H1 (cell line): ENCODE results near the gene DENND4B. TPM values are rescaled to one million over a fixed set of nuclear protein-coding genes. Genes with fewer than 3 reads are reported as not detected.

Experiments used
- CHD2 ChIP-seq: IDR thresholded peaks from 2 replicates; pipeline ENCODE4 v1.6.1; 2012; ENCODE audit warnings: low read length, improper control_type of control experiment
- HDAC6 ChIP-seq: IDR thresholded peaks from one replicate; pipeline ENCODE4 v1.7.1; 2012; ENCODE audit warnings: low read depth, mild to moderate bottlenecking, inconsistent platforms, low read length, moderate library complexity
- NANOG ChIP-seq: IDR thresholded peaks from 2 replicates; pipeline ENCODE4 v1.6.1; 2011; ENCODE audit warnings: low read length, low read depth, mild to moderate bottlenecking, inconsistent platforms; ENCODE audit not compliant: insufficient read depth, poor library complexity, severe bottlenecking
- RBBP5 ChIP-seq: IDR thresholded peaks from 2 replicates; pipeline ENCODE4 v1.7.1; 2012; ENCODE audit warnings: low read depth, mild to moderate bottlenecking, inconsistent platforms, low read length, moderate library complexity, borderline replicate concordance
- polyA plus RNA-seq, 7 experiments: library from polyadenylated mRNA; depleted of rRNA in 3 of 7; stranded (reverse) in 5 of 7; unstranded in 2 of 7; fragments of >200 nt in 5 of 7; fragments of 200-250 nt in 2 of 7; gene quantifications; 1 replicate in 5 of 7; 2 replicates in 1 of 7; 4 replicates in 1 of 7; pipeline versions ENCODE4 v1.2.1 to v1.2.3, GENCODE V29; 2011 to 2013; ENCODE audit warnings: missing spikeins in 2 of 7, mixed read lengths in 2 of 7
- total RNA-seq: library from RNA; stranded (reverse); fragmentation: NEBNext Ultra II Directional; extraction: Animal tissue kit (Norgen Biotek cat#: 25700); gene quantifications from 2 replicates; pipeline ENCODE4 v1.2.1, GENCODE V29; 2021
- TF ChIP-seq, protein P1 (sequence below), 3 experiments: IDR thresholded peaks; 1 replicate in 2 of 3; 2 replicates in 1 of 3; pipeline versions ENCODE4 v1.5.1 to v1.6.1; 2011; ENCODE audit warnings: low read length in 3 of 3, mild to moderate bottlenecking in 3 of 3, inconsistent platforms in 2 of 3, low read depth in 1 of 3, moderate library complexity in 1 of 3; ENCODE audit not compliant: insufficient read depth in 1 of 3; ENCODE audit errors: control extremely low read depth in 1 of 3
- TF ChIP-seq, protein P2 (sequence below): IDR thresholded peaks from 2 replicates; pipeline ENCODE4 v1.6.1; 2011; ENCODE audit warnings: low read depth, mild to moderate bottlenecking, low read length; ENCODE audit not compliant: insufficient read depth

The DENND4B gene
- total and polyA plus RNA-seq, 2 of the 8 experiments (the other 6 are each of a cell fraction or from before 2014, with no cell fraction given), result 45.6 to 61.1 TPM

GRCh38 chr1:153939476-153939875 lies 7.0 kb downstream of the DENND4B start (continued):
- TF ChIP-seq, protein P1, sequence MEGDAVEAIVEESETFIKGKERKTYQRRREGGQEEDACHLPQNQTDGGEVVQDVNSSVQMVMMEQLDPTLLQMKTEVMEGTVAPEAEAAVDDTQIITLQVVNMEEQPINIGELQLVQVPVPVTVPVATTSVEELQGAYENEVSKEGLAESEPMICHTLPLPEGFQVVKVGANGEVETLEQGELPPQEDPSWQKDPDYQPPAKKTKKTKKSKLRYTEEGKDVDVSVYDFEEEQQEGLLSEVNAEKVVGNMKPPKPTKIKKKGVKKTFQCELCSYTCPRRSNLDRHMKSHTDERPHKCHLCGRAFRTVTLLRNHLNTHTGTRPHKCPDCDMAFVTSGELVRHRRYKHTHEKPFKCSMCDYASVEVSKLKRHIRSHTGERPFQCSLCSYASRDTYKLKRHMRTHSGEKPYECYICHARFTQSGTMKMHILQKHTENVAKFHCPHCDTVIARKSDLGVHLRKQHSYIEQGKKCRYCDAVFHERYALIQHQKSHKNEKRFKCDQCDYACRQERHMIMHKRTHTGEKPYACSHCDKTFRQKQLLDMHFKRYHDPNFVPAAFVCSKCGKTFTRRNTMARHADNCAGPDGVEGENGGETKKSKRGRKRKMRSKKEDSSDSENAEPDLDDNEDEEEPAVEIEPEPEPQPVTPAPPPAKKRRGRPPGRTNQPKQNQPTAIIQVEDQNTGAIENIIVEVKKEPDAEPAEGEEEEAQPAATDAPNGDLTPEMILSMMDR (IDR thresholded peaks at IDR 0.05; ENCODE audit: control extremely low read depth in 1 of 3, insufficient read depth in 1 of 3, low read depth in 1 of 3, low read length in 3 of 3), result no peak
- TF ChIP-seq CHD2, result no peak
- no peak for TF ChIP-seq NANOG
- TF ChIP-seq RBBP5, result no peak
- TF ChIP-seq, protein P2, sequence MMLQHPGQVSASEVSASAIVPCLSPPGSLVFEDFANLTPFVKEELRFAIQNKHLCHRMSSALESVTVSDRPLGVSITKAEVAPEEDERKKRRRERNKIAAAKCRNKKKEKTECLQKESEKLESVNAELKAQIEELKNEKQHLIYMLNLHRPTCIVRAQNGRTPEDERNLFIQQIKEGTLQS, result no peak
- TF ChIP-seq HDAC6, result no peak
